HG02840 (cell line): ENCODE results near the gene CNTNAP4.

Experiments
- ATAC-seq: cut with Tn5 transposase; IDR thresholded peaks from one replicate; pipeline ENCODE4 v1.9.1; 2021; ENCODE audit warnings: mild to moderate bottlenecking, moderate library complexity, moderate number of reproducible peaks; ENCODE audit not compliant: unreplicated experiment, low FRiP score

CNTNAP4 gene

GRCh38 chr16:76574651-76575050 lies 297.4 kb downstream of the CNTNAP4 start:
- ATAC-seq: no peak

GRCh38 chr16:76576526-76576925 lies 299.3 kb downstream of the CNTNAP4 start:
- no peak for ATAC-seq

GRCh38 chr16:76577003-76577402 lies 299.8 kb downstream of the CNTNAP4 start:
- peak; percentile 83 for ATAC-seq

- ATAC-seq: no peak
Observed at GRCh38 chr16:76579277-76579922, 302.2 kb downstream of the CNTNAP4 start.

GRCh38 chr16:76583466-76583865 lies 306.3 kb downstream of the CNTNAP4 start:
- ATAC-seq: no peak

GRCh38 chr16:76583945-76584344 lies 306.7 kb downstream of the CNTNAP4 start:
- no peak for ATAC-seq

- ATAC-seq: no peak
Observed at GRCh38 chr16:76598498-76598897, 321.3 kb downstream of the CNTNAP4 start.

- ATAC-seq: no peak
Observed at GRCh38 chr16:76607317-76607716, 330.1 kb downstream of the CNTNAP4 start.
